Activated T-helper 9 cell treated with anti-CD3 and anti-CD28 coated beads, Interleukin-2, amount 50 U/mL, for 16 hours (primary cell): Measurements from ENCODE around the gene ZNF280D.

Experiments used
- DNase-seq: peaks from one replicate; pipeline ENCODE4 v3.0.0-alpha.2; 2020; ENCODE audit warnings: low read depth

ZNF280D gene

DNA sequence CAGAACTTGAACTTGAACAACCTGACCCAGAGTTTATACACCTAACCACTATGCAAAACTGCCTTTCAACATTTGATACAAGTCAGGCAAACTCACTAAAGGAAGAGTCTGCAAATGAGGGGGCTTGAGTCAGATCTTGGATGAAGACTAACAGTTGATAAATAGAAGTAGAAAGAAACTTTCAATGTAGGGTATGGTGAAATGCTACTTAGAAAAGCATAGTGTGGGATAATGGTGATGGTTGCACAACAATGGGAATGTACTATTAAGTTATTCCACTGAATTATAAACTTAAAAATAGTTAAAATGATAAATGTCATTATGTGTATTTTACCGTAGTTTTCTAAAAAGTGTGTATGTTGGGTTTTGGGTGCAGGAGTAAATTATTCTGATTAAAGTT is 19.7 kb upstream of the ZNF280D start:
- no peak for DNase-seq

DNA sequence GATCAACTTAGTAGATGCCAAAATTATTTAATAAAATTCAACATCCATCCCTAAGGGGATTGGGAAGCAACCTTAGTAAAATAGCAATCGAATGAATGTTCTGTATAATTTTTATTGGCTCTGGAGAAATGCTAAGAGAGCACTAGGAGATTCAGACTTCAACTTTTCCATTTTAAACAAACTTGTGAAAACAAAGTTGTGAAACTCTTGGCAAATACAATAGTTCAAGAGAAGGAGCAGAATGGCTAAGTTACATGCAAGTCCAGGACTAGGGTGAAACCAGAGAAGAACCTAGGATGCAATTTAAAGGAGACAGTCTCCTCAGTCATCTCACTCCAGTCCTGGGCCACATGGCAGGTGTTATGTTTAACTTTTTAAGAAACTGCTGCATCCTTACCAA is 16.7 kb upstream of the ZNF280D start:
- no peak for DNase-seq

DNA sequence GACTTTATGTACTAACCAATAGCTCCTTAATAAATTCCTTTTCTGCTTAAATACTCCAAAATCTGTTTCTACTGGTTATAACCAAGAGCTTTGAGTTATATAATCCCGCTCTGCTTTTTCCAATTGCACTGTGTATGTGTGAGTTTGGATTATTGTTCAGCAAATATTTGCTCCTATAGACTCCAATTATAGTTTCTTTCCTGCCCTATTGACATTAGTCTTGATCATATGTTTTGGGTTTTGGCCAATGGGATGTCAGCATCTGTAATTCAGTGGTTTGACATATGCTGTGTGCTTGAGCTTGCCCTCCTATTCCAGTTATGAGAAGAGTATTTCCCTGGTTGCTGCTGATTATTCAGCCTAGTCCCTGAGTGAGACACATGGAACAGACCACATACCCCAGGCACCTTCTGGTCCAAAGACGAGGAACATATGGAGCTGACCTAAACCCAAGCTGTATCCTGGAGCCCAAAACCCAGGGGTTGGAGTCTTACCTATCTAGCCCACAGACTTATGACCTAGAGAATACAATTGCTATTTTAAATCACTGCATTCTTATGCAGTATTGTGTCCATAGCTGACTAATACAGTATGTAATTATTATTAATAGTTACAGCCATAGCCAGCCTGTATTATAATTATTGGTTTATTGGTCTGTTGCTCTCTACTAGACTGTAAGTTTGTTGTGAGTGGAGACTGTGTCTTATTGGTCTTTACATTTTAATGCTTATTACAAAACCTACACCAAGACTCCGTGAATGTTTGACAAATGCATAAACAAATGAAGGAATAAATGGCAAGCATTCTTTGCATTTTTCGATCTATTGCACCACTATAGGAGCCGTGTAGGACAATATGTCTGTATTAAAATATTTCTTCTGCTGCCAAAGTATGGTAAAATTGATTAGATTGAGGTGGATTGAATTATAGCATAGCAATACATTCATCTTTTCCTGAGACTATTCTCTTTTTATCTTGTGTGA is 11.7 kb upstream of the ZNF280D start:
- no peak for DNase-seq

DNA sequence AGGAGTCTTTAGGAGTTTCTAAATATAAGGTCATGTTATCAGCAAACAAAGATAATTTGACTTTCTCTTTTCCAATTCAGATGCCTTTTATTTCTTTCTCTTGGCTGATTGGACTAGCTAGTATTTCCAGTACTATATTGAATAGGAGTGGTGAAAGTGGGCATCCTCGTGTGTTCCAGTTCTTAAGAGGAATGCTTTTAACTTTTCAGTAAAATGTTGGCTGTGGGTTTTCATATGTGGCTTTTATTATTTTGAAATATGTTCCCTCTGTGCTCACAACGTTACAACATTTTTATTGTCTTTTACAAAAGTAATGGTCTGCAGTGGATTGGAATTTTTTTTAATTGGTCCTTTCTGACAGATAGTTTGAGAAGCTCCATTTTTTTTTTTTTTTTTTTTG is 8.2 kb upstream of the ZNF280D start:
- no peak for DNase-seq

DNA sequence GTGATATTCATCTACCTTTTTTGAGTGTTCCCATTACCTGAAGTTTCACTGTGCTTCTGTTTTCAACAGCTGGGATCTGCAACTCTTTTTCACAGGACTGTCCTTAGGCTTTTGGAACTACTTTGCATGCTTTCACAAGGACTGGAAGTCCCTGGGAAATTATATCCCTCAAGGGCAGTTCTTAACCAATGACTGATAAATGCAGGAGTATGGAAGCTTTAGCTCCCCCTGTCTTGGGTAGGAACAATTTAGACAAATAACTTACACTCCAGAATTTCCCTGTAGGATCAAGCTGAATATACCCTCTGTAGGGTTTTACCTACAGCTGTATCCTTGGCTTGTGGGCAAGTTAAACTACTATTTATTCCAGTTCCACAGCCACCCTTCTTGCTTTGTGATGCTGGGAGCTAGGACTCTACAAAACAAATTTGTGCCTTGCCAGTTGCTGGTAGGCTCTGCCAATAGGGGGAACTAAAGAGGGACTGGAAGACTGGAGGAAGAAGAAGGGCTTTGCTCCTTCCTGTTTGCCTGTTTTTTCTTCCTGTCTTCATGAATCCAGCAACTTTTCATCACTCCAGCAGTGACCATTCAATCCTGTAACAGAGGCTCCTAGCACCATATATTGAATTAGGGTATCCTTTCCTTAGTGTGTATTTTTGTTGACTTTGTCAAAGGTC is 6.8 kb upstream of the ZNF280D start:
- no peak for DNase-seq

DNA sequence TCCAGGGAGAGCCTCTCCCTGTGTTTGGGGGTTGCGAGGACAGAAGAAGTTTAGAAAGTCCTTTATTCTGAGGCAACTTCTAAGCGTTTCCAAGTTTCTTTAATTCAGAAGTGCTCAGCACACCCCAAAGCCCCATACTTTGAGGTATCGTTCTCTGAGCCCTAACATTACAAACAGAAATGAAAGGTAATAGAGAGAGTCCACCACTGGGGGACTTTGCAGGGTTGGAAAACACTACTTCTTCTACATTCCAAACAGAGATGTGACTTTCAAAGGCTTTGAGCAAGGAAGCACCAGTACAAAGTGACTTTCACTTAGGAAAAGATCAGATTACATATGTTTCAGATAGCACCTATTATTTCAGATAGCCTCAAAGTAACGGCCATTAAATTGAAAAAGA is 6.2 kb upstream of the ZNF280D start:
- DNase-seq = no peak

DNA sequence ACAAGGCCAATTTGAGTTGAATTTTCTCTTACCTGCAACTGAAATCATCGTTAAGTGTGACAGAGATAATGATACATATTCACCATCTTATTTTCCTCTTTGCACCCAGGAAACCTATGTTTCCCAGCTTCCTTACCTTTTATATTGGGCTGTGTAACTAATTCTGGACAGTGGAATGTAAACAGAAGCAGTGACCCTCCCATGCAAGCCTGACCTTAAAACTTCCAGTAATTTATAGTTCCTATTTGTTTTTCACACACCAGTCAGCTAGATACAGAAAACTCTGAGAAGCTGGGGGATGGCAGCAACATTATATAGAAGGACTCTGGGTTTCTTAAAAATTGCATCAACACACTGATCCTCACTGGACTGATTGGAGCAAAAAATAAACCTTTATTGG is 4.5 kb upstream of the ZNF280D start:
- no peak for DNase-seq

DNA sequence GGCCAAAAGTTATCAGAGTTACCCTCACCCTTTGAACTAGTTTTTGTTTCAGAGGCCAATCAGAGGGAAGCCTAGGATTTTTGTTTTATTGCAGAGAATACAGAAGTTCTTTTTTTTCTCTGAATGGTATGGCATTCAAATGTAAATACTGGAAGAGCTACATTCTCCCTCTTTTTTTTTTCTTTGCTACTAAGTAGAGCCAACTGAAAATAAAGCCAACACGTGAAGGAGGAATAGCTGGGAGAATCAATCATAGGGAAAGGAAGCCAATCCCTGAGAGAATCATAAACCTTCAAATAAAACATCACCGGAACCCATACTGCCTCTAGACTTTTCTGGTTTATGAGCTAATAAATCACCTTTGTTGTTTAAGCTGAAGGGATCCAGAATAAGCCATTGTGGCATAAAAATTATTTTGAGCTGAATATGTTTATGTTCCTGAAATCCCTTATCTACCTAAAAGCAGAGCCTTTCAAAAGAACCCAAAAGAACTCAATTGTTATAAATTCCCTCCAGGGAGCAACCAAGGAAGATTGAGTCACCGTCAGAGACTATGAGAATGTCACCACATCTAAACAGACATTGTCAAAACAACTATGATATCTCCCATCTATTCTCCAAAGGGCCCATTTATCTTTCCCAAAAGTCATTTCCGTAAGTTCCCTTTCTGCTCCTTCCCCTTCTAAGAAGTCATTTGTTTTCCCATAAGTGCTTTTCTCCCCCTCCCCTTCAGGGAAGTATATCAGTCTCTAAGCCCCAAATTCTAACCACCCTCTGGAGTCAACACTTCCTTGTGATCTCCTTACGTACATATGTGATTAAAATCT is 3.8 kb upstream of the ZNF280D start:
- no peak for DNase-seq

DNA sequence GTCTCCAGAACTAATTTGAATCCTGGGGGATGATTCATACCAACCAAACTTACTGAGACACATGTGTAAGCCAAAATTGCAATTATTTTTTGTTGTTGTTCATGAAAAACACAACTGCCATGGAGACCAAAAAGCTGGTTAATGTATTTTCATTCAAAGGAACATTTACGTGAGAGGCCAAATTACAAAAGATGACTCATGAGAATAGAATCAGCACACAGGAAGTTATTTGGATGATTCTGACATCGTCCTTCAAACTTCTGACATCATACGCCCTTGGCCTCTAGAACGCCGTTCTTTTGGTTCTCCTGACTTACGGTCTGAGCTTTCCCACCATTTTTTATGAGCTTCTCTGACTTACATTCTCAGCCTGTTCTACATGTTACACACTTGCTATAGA is 3.0 kb upstream of the ZNF280D start:
- DNase-seq = no peak

DNA sequence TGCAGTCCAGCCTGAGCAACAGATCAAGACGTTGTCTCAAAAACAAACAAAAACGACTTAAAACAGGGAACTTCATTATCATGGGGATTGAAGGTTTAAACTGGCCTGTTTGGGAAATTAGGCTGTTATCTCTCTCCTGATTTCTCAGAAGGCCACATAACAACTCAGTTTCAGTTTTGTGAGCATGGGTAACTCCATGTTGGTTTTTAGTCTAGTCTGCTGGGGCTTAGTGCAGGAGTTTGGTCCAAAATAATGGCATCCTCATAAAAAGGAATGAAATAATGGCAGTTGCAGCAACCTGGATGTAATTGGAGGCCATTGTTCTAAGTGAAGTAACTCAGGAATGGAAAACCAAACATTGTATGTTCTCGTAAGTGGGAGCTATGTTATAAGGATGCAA is 2.3 kb upstream of the ZNF280D start:
- DNase-seq = no peak

DNA sequence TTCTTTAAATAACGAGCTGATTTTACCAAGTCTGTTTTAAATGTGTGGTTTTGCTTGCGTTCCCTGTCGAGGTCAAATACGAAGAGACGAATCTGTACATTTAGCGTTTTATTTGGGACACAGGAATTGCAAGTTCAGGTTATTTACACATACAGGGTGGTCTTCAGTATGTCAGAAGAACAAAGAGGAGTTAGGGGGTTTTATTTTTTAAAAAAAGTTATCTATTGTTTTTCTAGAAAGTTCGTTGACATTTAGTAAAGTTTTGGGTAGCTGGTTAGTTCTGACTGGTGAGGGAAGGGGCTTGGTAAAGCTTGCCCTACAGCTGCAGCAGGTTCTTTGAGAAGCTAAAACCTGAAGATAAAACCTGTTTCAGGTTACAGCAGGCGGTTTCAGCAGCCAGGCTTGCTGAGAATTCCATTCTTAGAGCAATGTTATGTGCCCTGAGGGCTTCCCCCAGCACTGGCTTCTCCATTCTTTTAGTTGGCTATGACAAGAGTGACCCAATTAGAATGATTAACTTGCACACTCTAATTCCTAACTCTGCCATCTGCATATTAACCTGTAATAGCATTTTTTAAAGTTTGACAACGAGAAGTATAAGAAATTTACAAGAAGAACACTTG is 815 bp upstream of the ZNF280D start:
- no peak for DNase-seq

DNA sequence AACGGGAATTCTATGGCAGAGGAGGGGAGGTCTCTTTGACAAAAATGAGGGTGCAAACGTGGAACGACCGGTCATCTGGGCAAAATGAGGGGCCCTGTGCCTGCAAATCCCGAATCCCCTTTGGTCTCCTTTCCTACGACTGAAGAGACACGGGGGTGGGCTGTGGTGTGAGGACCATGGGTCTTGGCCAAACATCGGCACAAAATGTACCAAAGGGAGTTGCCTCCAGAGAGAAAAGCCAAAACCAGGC is 498 bp downstream of the ZNF280D start:
- DNase-seq = no peak

DNA sequence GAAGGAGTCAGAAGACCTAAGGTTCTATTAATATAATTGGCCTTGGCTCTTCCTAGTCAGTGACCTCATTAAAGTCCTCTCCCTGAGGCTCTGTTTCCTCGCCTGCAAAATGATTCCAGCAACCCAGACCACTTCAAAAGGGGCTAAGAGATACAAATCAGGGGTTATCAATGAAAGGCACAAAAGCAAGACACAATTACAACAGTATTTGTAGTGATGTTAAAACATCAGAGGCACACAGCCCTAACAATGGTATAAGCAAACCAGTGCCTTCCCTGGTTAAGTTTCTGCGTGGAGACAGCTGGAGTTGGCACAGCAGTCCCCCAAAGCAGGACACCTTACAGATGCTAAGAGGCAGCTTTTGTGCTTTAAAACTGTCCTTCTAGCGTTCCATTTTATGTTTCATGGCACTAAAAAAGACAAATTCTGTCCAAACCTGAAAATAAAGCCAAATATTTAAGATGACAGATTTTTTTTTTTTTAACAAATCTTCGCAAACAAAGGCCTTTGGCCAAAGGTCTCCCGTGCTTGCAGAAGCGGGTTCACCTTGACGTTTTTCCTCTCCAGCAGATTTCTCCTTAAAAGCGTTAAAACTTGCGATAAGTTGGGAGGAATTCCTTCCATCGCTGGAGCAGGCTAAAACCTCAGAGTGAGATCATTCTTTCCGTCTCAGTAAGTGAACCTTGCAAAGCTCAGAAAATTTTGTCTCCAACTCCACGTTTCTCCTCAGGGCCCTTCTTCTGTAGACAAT is 999 bp downstream of the ZNF280D start:
- no peak for DNase-seq

DNA sequence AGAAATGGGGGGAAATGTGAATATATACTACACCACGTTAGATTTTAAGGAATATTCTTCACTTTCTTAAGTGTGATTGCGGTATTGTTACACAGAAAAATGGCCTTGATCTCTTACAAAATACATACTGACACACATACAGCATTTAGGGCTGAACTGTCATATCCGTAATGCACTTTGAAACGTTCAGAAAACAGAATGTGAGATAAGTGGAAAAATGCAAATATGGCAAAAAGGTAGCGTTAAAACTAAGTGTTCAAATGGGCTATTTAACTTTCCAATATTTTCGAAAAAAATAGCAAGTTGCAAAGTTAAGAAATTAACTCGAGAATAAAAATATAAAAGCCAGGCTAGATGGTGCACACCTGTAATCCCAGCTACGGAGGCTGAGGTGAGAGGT is 1.8 kb downstream of the ZNF280D start:
- DNase-seq = no peak

DNA sequence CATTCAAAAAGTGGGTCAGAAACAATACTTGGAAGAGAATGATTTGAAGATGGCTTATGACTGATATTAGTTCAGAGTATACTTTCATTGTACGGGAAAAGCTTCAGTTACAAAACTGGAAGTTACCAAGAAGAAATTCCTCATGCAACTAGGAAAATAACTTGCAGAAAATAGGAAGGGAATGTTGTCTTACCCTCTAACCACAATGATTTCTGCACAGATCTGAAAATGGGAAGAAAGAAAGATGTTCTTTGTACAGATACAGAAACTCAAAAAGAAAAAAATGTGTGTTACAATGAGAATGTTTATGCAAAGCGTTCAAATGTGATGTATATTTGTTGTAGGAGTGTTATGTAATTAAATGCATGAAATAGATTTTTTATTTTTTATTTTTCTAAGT is 3.7 kb downstream of the ZNF280D start:
- no peak for DNase-seq

DNA sequence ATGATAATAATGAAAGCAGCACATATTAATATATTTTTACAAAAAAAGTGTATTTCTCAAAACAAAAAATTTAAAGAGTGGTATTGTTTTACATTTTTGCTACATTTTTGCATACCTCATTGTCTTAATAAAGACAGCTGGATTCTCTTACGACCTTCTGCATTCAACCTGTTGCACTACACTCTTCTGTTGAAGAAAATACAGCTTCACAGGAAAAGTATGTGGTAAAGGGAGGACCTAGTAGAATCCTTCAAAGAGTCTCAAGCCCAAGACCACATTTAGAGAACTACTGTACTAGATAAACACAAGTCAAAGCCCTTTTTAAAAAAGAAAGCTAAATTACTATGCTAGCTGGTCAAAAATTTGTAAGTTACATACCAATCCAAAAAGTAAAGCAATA is 7.9 kb downstream of the ZNF280D start:
- DNase-seq = no peak

DNA sequence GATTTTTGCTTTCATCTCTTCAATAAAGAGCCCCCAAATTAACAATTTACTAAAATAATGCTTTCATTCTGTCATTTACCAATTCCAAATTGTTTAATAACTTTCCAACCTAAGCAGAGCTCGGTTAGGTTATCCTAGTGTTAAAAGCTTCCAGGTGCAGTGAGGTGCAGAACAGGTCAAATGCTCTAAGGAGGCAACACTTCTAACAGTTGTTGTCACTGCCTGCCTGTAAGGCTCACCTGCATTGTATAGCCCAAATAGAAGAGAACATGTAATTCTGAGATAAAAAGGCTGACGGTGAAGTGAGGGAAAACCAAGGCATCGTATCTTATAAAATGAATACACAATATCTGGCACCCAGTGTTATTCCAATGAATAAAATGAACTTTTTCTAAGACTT is 9.1 kb downstream of the ZNF280D start:
- DNase-seq = no peak

DNA sequence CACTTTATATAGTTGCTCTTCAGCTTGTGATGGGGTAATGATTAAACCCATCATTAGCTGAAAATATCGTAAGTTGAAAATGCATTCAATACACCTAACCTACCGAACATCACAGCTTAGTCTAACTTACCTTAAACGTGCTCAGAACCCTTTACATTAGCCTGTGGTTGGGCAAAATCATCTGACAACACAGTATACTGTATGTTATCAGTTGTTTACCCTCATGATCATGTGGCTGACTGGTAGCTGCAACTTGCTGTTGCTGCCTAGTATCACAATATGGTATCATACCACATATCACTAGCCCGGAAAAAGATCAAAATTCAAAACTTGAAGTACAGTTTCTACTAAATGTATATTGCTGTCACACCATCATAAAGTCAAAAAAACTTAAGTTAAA is 9.5 kb downstream of the ZNF280D start:
- DNase-seq = no peak

DNA sequence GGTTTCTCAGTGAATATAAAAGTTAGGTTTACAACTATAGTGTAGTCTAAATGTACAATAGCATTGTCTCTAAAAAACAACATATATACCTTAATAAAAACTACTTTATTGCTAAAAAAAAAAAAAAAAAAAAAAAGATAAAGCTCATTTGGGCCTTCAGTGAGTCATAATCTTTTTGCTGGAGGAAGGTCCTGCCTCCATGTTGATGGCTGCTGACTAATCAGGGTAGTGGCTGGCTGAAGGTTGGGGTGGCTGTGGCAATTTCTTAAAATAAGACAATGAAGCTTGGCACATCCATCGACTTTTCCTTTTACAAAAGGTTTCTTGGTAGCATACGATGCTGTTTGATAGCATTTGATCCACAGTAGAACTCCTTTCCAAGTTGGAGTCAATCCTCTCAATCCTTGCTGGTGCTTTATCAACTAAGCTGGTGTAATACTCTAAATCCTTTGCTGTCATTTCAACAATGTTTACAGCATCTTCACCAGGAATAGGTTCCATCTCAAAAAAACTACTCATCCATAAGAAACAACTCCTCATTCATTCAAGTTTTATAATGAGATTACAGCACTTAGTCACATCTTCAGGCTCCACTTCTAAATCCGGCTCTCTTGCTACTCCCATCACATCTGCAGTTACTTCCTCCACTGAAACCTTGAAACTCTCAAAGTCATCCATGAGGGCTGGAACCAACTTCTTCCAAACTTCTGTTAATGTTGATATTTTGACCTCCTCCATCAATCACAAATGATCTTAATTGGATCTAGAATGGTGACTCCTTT is 13.3 kb downstream of the ZNF280D start:
- DNase-seq = no peak

DNA sequence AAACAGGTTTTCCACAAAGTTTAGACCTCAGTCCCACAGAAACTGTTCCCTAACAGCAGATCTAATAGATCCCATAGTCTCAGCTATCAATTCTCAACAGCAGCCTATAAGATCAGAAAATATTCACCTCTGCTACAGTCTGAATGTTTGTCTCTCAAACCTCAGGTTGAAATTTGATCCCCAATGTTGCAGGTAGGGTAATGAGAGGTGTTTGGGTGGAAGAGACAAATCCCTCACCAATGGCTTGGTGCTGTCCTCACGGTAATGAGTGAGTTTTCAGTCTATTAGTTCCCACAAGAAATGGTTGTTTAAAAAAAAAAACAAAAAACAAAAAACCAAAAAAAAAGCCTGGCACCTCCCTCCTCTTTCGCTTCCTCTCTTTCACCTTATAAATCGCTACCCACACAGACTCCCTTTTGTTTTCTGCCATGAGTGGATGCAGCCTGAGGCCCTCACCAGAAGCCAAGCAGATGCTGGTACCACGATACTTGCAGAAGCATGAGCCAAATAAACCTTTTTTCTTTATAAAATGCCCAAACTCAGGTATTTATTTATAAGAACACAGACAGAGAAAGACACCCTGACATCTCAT is 14.2 kb downstream of the ZNF280D start:
- DNase-seq = no peak

DNA sequence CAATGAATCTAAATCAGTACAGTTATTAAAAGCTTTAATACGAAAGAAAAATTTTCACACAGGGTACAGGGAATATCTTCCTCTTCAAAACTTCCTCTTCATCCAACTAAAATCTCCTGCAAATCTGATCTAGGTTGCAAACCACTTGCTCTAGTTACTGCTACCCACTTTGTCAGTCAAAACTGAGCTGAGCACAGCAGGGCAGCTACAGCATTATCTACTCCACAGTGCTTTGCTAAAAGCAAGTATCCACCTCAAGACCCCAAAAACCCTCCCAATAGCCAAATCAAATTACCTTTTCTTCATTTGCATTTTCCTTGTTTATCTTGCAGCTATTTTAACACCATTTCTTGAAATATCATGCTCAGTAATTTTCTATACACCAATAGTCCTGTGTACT is 14.7 kb downstream of the ZNF280D start:
- no peak for DNase-seq
